ENCODE data around the gene DGKG.

The DGKG gene

GRCh38 chr3:186108106-186108940 lies 253.7 kb downstream of the DGKG start:
- DNase-seq (ENCODE audit: low spot score): peak; percentile 67

GRCh38 chr3:186107215-186108105 lies 254.6 kb downstream of the DGKG start:
- peak; percentile 86 for DNase-seq (ENCODE audit: low spot score)

GRCh38 chr3:186105543-186105942 lies 256.5 kb downstream of the DGKG start:
- no peak for DNase-seq (ENCODE audit: low spot score)

GRCh38 chr3:186102687-186103086 lies 259.3 kb downstream of the DGKG start:
- DNase-seq (ENCODE audit: low spot score): no peak

- DNase-seq (ENCODE audit: low spot score): no peak
Observed at GRCh38 chr3:186100398-186100797, 261.6 kb downstream of the DGKG start.

GRCh38 chr3:186099178-186099577 lies 262.9 kb downstream of the DGKG start:
- DNase-seq (ENCODE audit: low spot score): no peak

GRCh38 chr3:186098740-186099139 lies 263.3 kb downstream of the DGKG start:
- DNase-seq (ENCODE audit: low spot score): no peak

- DNase-seq (ENCODE audit: low spot score): peak; percentile 95
Observed at GRCh38 chr3:186097663-186098451, 264.2 kb downstream of the DGKG start.

- no peak for DNase-seq (ENCODE audit: low spot score)
Observed at GRCh38 chr3:186097317-186097662, 264.7 kb downstream of the DGKG start.
